Pancreas (tissue), 10 donors: Measurements from ENCODE around the gene KIF18A. TPM values are rescaled to one million over a fixed set of nuclear protein-coding genes. Genes with fewer than 3 reads are reported as not detected.

Experiments used
- ATAC-seq, 4 donors: fragments of 200-7000 bp; cut with Tn5 transposase; one replicate each; pipeline versions ENCODE4 v1.8.0 to v1.9.1; 2020; ENCODE audit warnings: mild to moderate bottlenecking in 4 of 4, moderate library complexity in 4 of 4
- DNase-seq, 6 donors: peaks; one replicate each; pipeline ENCODE4 v3.0.0-alpha.2; 2020
- FAIRE-seq: peaks from 2 replicates; lab custom pipeline; 2012; peaks lifted over from hg19 to GRCh38; lab: Jason Lieb, UNC
- H3K27ac ChIP-seq, 4 donors: fragments of 200-600 bp; sonication (generic); 1 replicate in 3 of 4; 2 replicates in 1 of 4; pipeline versions ENCODE4 v1.5.0 to v1.8.0; 2020
- H3K27me3 ChIP-seq, 4 donors: fragments of 200-600 bp; one replicate each; pipeline ENCODE4 v1.8.0; 2021
- H3K36me3 ChIP-seq, 3 donors: fragments of 200-600 bp; sonication (generic) in 1 of 3; one replicate each; pipeline versions ENCODE4 v1.5.0 to v1.8.0; 2020 to 2021
- H3K4me1 ChIP-seq, 3 donors: fragments of 200-600 bp; one replicate each; pipeline ENCODE4 v1.8.0; 2021
- H3K4me3 ChIP-seq, 4 donors: fragments of 200-600 bp; sonication (generic) in 2 of 4; one replicate each; pipeline versions ENCODE4 v1.5.0 to v1.8.0; 2020 to 2021
- H3K9me3 ChIP-seq, 4 donors: fragments of 200-600 bp; one replicate each; pipeline ENCODE4 v1.8.0; 2021
- WGBS, 2 donors: extraction: QIAGEN DNeasy Blood & Tissue Kit; methylation state at CpG; one replicate each; pipeline ENCODE4 v1.1.7; 2013; 5-methylcytosine and 5-hydroxymethylcytosine counted together
- intact Hi-C, 3 donors: fragments of 100-400 bp; cut with DNase I; formaldehyde crosslinking; loops; one replicate each; pipeline versions ENCODE4 v1.11.1 to v1.14.2; 2022
- polyA plus RNA-seq, 2 donors: library from polyadenylated mRNA; stranded (reverse); fragments of 200-250 nt; gene quantifications; one replicate each; pipeline ENCODE4 v1.2.3, GENCODE V29; 2013
- total RNA-seq, 6 donors: library from RNA; stranded (reverse); fragmentation: NEBNext Ultra II Directional in 4 of 6; extraction: Animal tissue kit (Norgen Biotek cat#: 25700) in 4 of 6; gene quantifications; one replicate each; pipeline versions ENCODE4 v1.2.1 to v1.2.4, GENCODE V29; 2021 to 2023
- TF ChIP-seq, protein P1 (sequence below), 4 donors: fragments of 200-600 bp; sonication (generic) in 3 of 4; IDR thresholded peaks; one replicate each; pipeline versions ENCODE4 v1.5.0 to v1.8.0; 2021; ENCODE audit warnings: antibody characterized with exemption in 4 of 4
- donor health status: healthy with polysubstance abuse.
- donor health status: DM: no; HTN: no; CAD: no; lungs with moderate emphysema.
- donor health status: DM: no; HTN: no; CAD: no.
- donor health status: control.
- donor health status: control.
- donor health status: Bipolar disorder and iron deficiency.
- donor health status: DM: yes; HTN: yes; CAD: no.
- donor health status: DM: no; HTN: no; CAD: no.
- donor health status: DM: no; HTN: no; CAD: no.
- donor health status: DM: yes; HTN: yes; CAD: no.

The KIF18A gene
- total and polyA plus RNA-seq, 8 donors, result 0.04 to 1.1 (median 0.29) TPM; not detected in 1

DNA sequence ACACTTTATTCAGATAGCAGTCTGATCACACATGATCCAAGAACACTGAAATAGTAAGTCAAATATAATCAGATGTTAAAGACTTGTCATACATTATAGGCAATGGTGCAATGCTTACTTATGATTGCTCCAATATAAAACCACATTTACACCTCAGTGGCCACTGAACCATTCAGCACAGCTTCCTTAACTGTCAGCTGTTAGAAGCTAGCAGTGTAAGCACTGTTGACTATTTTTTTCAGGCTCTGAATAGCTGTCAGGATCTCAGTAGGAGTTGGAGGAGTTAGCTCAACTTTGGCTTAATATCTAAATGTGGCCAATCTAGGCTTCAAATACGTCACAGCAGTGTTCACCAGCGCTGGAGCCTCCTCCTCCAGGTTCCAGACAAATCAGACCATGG is 36.9 kb upstream of the KIF18A start:
- TF ChIP-seq, protein P1, sequence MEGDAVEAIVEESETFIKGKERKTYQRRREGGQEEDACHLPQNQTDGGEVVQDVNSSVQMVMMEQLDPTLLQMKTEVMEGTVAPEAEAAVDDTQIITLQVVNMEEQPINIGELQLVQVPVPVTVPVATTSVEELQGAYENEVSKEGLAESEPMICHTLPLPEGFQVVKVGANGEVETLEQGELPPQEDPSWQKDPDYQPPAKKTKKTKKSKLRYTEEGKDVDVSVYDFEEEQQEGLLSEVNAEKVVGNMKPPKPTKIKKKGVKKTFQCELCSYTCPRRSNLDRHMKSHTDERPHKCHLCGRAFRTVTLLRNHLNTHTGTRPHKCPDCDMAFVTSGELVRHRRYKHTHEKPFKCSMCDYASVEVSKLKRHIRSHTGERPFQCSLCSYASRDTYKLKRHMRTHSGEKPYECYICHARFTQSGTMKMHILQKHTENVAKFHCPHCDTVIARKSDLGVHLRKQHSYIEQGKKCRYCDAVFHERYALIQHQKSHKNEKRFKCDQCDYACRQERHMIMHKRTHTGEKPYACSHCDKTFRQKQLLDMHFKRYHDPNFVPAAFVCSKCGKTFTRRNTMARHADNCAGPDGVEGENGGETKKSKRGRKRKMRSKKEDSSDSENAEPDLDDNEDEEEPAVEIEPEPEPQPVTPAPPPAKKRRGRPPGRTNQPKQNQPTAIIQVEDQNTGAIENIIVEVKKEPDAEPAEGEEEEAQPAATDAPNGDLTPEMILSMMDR (IDR thresholded peaks at IDR 0.05), result no peak
- ATAC-seq (no peak), DNase-seq (no peak), FAIRE-seq (no peak)
- Histone ChIP-seq H3K27ac (no peak overlapping the region), H3K36me3 (no peaks in the 10 kb centered on the region), H3K27me3 (no peaks in the 10 kb centered on the region), H3K4me1 (no peaks in the 10 kb centered on the region), H3K4me3 (no peak overlapping the region), H3K9me3 (peaks cover 0 to 2% (median 0%) of the 10 kb centered on the region in 4 donors)
- WGBS, 2 donors, result 89 to 93% methylated on average over 2 of the region's 2 CpGs
- intact Hi-C loops, result no loop called here

DNA sequence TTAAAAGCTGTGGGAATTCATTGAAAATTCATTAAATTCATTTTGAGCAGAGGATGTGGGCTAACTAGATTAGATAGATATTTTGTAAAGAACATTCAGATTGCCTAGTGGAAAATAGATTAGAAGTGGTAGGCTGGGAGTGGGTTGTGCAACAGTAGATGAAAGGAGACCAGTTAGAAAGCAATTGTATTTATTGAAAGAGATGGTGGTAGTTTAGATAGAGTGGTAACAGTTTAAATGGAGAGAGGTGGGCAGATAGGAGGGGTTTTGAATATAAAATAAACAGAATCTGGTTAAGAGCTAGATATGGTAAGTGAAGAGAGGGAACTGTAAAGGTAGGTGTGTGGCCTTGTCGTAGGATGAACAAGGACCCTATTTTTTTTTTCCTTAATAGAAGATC is 34.8 kb upstream of the KIF18A start:
- no peaks in the 10 kb centered on the region for H3K4me1 ChIP-seq
- no peak for FAIRE-seq
- no peak for DNase-seq
- H3K27ac ChIP-seq, result no peak overlapping the region
- no peaks in the 10 kb centered on the region for H3K36me3 ChIP-seq
- ATAC-seq, result no peak
- intact Hi-C loops, result no loop called here
- H3K9me3 ChIP-seq, result peaks cover 0 to 3% (median 0%) of the 10 kb centered on the region in 4 donors
- WGBS, 2 donors, result 96 to 100% methylated on average over 1 of the region's 1 CpG
- H3K4me3 ChIP-seq, result no peak overlapping the region
- H3K27me3 ChIP-seq, result no peaks in the 10 kb centered on the region
- TF ChIP-seq, protein P1 (IDR thresholded peaks at IDR 0.05), result no peak

DNA sequence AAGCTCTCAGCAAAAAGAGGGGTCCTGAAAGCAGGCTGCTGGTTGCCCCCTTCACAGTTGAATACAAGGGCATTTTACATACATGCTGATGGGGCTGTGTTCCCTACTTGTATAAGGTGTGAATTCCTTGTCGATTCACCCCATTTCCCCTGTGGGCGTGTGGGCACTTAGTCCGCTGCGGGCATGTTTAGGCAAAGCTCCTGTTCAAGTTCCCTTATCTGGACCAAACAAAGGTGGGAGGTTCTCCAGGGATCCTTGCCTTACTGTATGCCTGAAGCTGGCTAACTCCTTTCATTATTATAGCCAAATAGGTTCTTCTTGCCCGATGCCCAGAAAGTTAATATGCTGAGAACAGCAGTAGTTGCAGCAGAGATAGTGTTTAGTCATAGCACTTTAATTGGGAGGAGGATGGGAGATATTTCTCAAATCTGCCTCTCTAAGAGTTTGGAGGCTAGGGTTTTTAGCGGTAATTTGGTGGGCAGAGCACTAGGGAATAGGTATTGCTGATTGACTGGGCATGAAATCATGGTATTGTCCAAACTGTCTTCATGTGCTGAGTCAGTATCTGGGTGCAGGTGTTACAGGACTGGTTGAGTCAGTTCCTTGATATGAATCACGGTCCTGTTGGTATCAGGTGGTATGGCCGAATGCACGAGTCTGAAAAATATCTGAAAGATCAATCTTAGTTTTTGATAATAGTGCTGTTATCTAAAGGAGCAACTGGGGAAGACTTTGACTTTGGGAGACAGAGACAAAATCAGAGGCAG is 32.9 kb upstream of the KIF18A start:
- no peak for ATAC-seq
- intact Hi-C loops, result no loop called here

DNA sequence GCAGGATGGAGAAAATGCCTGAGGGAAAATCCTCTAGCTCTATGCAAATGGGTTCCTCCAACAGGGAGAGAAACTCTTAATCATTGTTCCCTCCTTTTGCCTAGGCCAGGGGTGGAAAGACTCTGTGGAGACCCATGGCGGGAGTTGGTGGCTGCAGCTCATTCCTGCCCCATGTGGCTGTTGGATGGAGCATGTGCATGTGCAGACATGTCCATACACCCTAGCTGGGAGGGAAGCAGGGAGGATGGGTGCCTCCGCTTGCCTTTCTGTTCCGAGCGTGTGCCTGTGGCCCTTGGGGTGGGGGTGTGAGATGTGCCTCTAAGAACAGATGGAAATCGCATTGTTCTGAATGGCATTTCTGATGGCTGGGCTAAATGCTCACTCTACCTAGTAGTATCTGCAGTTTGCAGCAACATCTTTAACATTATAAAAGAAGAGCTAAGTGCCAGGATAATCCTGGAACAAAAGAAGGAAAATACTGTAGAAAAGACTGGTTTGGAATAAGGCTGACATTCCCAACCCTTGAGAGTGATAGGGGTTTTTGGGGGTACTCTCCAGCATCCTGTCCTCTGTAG is 32.0 kb upstream of the KIF18A start:
- WGBS, 2 donors, result 97 to 98% methylated on average over 5 of the region's 5 CpGs
- no peaks in the 10 kb centered on the region for H3K4me1 ChIP-seq
- no peak for FAIRE-seq
- no peaks in the 10 kb centered on the region for H3K27me3 ChIP-seq
- intact Hi-C loops, result no loop called here
- no peak for ATAC-seq
- no peak overlapping the region for H3K27ac ChIP-seq
- H3K9me3 ChIP-seq, result peaks cover 0 to 3% (median 0%) of the 10 kb centered on the region in 4 donors
- H3K36me3 ChIP-seq, result no peaks in the 10 kb centered on the region
- H3K4me3 ChIP-seq, result no peak overlapping the region
- TF ChIP-seq, protein P1 (IDR thresholded peaks at IDR 0.05), result no peak
- no peak for DNase-seq

More for the DNA sequence above, 32.9 kb upstream of the KIF18A start:
- no peaks in the 10 kb centered on the region for H3K36me3 ChIP-seq
- TF ChIP-seq, protein P1 (IDR thresholded peaks at IDR 0.05), result no peak
- FAIRE-seq (no peak), DNase-seq (no peak)
- WGBS, 2 donors, result 94 to 95% methylated on average over 9 of the region's 9 CpGs
- no peak overlapping the region for H3K27ac ChIP-seq
- no peaks in the 10 kb centered on the region for H3K4me1 ChIP-seq
- H3K4me3 ChIP-seq, result no peak overlapping the region
- no peaks in the 10 kb centered on the region for H3K27me3 ChIP-seq
- H3K9me3 ChIP-seq, result peaks cover 0 to 3% (median 0%) of the 10 kb centered on the region in 4 donors

DNA sequence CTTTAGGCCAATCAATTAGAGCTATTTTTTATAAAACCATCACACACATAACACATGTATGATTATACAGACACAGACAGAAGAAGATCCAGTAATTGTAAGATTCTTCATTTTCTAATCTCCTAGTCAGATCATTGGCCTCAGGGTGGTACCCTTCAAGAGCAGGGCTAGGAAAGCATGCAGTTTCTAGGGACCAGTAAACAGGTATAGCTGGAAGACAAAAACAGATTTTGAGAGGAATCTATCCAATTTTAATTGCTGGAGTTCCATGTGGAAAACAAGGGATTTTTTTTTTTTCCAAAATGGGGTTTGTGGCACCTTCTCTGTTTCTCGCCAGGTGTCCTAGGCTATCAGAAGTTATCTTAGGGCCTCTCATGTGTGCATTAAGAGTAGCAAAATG is 29.9 kb upstream of the KIF18A start:
- FAIRE-seq (no peak), ATAC-seq (no peak), DNase-seq (no peak)
- no peaks in the 10 kb centered on the region for H3K27me3 ChIP-seq
- no peak overlapping the region for H3K4me3 ChIP-seq
- H3K9me3 ChIP-seq, result peaks cover 0 to 3% (median 0%) of the 10 kb centered on the region in 4 donors
- TF ChIP-seq, protein P1 (IDR thresholded peaks at IDR 0.05), result no peak
- 100% methylated on average over 1 of the region's 1 CpG for WGBS, 2 donors
- no peak overlapping the region for H3K27ac ChIP-seq
- no peaks in the 10 kb centered on the region for H3K36me3 ChIP-seq
- intact Hi-C loops, result no loop called here
- no peaks in the 10 kb centered on the region for H3K4me1 ChIP-seq
